Right ventricle myocardium inferior (tissue), 1 donor: ENCODE results near the gene ABHD6. TPM values are rescaled to one million over a fixed set of nuclear protein-coding genes. Genes with fewer than 3 reads are reported as not detected.
"Not testable (repeated sequence)": the region's sequence is repeated elsewhere in the genome, so short reads cannot be mapped to it uniquely, and the experiment has no call there.

Experiments used
- ATAC-seq: fragments of 200-7000 bp; cut with Tn5 transposase; one replicate; pipeline ENCODE4 v1.9.1; 2020; ENCODE audit warnings: mild to moderate bottlenecking, moderate library complexity
- DNase-seq: peaks from one replicate; pipeline ENCODE4 v3.0.0; 2021; ENCODE audit errors: missing footprints
- intact Hi-C: fragments of 100-400 bp; cut with DNase I; formaldehyde crosslinking; loops from one replicate; pipeline ENCODE4 v1.11.0; 2022
- total RNA-seq: library from RNA; stranded (reverse); fragmentation: NEBNext Ultra II Directional; extraction: Animal tissue kit (Norgen Biotek cat#: 25700); gene quantifications from one replicate; pipeline ENCODE4 v1.2.1, GENCODE V29; 2021
- donor health status: DM: no; HTN: yes; CAD: no; lungs with severe emphysema.

The ABHD6 gene
- total RNA-seq, 1 donor from 2014 or later, result 10.5 TPM

GRCh38 chr3:58236527-58237237 is 910 bp upstream of the ABHD6 start:
- DNase-seq (no peak), ATAC-seq (peak; percentile 2)
- intact Hi-C loops, result loop anchor here (5.0 kb wide), 1 partner anchor 61 kb away; no protein-coding TSS in a partner anchor

GRCh38 chr3:58237941-58238681 is 519 bp downstream of the ABHD6 start:
- ATAC-seq (peak; percentile 63), DNase-seq (peak; percentile 85)
- intact Hi-C loops, result loop anchor here (5.0 kb wide), 1 partner anchor 59 kb away; no protein-coding TSS in a partner anchor

GRCh38 chr3:58238830-58239229 is 1.2 kb downstream of the ABHD6 start:
- intact Hi-C loops, result loop anchor here (5.0 kb wide), 1 partner anchor 58 kb away; no protein-coding TSS in a partner anchor
- no peak for ATAC-seq
- DNase-seq, result no peak

- no peak for ATAC-seq
- no peak for DNase-seq
- intact Hi-C loops, result no loop called here
Observed at GRCh38 chr3:58241306-58242044, 3.9 kb downstream of the ABHD6 start.

GRCh38 chr3:58242340-58242739 is 4.7 kb downstream of the ABHD6 start:
- intact Hi-C loops, result no loop called here
- DNase-seq (no peak), ATAC-seq (peak; percentile 51)

GRCh38 chr3:58242860-58243259 is 5.3 kb downstream of the ABHD6 start:
- intact Hi-C loops, ATAC-seq, DNase-seq: not testable (repeated sequence)

- no peak for DNase-seq
- ATAC-seq, result no peak
- intact Hi-C loops, result no loop called here
Observed at GRCh38 chr3:58243976-58244585, 6.5 kb downstream of the ABHD6 start.

GRCh38 chr3:58246148-58247047 is 8.8 kb downstream of the ABHD6 start:
- ATAC-seq (peak; percentile 67), DNase-seq (no peak)

DNA sequence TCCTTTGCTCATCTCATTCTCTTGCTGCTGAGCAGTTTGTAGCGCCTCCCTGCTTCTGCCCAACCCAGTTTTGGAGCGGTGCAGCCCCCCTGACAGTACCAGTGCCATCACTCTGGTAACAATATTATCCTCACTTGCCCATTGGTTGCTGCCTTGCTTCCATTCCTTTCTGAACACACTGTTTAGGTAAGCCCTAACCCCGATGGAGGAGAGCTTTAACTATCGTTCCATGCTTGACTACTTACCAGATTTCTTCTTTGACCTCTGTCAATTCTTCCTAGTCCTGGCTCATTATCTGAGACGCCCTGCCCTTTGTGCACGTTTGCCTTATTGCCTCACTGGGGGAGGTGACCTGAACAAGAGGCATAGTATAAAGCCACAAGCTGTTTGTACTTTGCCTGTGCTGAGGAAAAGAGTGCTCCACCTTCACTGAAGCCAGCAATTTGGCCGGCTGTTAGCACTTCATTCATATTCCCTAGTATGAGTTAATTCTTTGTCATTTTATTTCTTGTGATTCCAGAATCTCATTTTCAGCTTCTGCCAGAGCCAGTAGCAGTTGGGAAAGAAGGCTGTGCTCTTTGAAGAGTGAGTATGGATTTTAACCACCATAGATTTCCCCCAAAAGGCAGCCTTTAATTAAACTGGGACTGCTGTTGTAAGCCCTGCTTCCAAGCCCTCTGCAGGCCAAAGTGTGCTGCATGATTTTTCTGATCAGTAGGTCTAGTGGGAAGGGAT is 11.9 kb downstream of the ABHD6 start:
- intact Hi-C loops, result no loop called here
- DNase-seq (no peak), ATAC-seq (no peak)

More at GRCh38 chr3:58246148-58247047, 8.8 kb downstream of the ABHD6 start:
- intact Hi-C loops, result no loop called here

GRCh38 chr3:58250093-58250707 is 12.6 kb downstream of the ABHD6 start:
- intact Hi-C loops, result no loop called here
- no peak for ATAC-seq
- no peak for DNase-seq

DNA sequence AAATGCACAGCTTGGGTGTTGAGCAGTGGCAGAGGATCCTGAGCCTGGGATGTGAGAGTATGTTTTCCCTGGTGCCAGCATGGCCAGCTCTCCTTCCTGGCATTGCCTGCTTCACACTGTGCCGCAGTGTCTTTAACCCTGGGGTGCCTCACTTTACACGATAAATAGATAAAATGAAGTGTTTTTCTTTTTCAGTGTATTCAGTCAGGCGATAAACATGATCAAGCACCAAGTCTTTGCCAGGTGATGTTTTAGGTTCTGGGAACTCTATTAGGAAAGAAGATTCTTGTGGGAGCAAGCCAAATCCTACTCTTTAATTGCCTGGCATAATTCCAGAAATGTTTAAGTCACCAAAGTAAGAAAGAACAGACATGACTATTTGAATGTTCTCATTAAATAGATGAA is 14.0 kb downstream of the ABHD6 start:
- DNase-seq, result no peak
- intact Hi-C loops, result no loop called here
- no peak for ATAC-seq

GRCh38 chr3:58254144-58254543 is 16.6 kb downstream of the ABHD6 start:
- intact Hi-C loops, result no loop called here
- DNase-seq (no peak), ATAC-seq (no peak)

GRCh38 chr3:58256061-58256460 is 18.5 kb downstream of the ABHD6 start:
- no peak for DNase-seq
- intact Hi-C loops, result no loop called here
- ATAC-seq, result no peak

GRCh38 chr3:58256511-58256910 is 18.9 kb downstream of the ABHD6 start:
- DNase-seq (no peak), ATAC-seq (no peak)
- intact Hi-C loops, result no loop called here

DNA sequence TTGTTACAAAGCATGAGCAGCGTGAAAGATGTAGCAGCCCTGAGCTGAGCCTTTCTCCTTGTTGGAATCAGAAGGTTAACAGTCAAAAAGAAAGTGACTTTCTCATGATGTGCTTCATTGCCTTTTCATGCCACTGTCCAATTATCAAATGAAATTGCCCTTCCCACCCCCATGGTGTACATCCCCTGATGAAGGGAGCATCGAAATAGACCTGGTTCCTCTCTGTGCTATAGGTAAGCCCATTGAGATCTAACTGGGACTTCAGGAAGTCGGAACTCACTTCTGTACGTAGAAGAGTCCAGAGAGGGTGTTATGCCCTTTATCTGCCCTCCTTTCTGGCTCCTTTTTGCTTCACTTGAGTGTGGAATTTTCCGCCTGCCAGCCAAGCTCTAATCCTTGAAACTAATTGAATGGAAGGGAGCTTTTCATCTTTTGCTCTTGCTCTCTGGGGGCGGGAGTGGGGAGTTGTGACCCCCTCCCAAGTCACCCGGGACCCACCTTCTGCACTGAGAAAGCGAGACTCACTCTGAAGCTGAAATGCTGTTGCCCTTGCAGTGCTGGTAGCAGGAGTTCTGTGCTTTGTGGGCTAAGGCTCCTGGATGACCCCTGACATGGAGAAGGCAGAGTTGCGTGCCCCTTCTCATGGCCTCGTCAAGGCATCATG is 20.9 kb downstream of the ABHD6 start:
- DNase-seq, result no peak
- intact Hi-C loops, result no loop called here
- no peak for ATAC-seq

GRCh38 chr3:58260261-58260731 is 22.7 kb downstream of the ABHD6 start:
- ATAC-seq (no peak), DNase-seq (no peak)
- intact Hi-C loops, result no loop called here
